Measurements from ENCODE around the gene LPP.
"Not testable (repeated sequence)": the region's sequence is repeated elsewhere in the genome, so short reads cannot be mapped to it uniquely, and the experiment has no call there.

The LPP gene

DNA sequence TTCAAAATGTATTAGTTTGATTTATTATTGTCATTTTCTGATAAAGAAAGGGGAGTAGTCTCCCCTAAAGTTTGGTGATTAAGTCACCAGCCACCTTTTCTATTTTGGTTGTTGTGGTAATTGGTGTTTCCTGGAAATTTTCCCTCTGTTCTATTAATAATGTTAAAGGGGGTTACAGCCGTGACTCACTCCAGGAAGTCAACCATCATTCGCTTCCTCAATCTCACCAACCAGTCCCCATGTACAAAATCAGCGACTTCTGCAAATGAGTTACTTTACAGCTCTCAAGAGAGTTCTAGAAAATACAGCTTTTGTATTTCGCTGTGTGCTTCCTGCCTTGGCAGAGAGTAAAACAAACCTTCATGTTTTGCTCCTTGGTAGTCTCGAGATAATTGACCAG, 285.1 kb downstream of the LPP start:
- no peak for DNase-seq (ENCODE audit: low spot score)

DNA sequence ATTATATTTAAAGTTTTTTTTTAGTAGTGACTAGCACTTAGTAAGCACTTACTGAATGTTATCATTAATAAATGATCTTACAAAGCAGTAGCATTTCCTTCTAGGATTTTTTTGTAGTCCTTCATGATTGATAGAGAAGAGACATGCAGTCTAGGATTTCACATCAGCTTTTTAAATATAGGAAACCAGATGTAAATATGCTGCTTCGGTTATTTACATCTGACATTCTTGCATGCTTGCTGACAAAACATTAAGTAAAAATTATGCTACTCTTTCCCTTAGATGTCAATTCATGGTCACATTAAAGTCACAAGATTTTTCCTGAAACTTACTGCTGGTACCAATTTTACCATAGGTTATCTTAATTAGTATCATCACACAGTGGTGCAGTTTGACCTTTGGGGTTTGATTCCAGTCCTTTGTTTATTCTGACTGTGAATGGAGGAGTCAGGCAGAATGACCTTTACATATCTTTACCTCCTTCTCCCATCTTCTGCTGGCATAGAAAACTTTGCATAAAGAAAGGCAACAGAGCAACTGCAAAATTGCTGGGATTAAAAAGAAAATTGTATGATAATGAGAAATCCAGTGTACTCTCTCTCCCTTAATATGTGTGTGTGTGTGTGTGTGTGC, 286.5 kb downstream of the LPP start:
- DNase-seq (ENCODE audit: low spot score): no peak

DNA sequence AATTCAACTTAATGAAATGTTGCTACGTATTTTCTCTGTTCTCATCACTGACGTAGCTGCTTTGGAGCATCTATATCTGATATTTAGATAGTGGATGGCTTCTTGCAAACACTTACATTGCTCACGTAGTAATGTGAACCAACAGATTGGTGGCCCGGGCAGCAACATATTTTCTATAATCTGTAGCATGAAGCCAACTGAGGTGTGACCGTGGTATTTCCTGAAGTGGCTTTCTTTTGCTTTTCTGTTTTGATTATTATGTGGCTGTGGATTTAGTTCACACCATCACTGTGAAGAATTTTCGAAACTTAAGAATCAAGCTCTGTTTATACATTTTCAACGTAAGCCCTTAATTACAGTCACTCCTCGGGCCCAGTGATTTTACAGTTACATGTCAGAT, 288.5 kb downstream of the LPP start:
- DNase-seq (ENCODE audit: low spot score): no peak

DNA sequence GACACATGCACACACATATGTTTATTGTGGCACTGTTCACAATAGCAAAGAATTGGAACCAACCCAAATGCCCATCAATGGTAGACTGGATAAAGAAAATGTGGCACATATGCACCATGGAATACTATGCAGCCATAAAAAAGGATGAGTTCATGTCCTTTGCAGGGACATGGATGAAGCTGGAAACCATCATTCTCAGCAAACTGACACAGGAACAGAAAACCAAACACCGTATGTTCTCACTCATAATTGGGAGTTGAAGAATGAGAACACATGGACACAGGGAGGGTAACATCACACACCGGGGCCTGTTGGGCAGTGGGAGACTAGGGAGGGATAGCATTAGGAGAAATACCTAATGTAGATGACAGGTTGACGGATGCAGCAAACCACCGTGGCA, 291.2 kb downstream of the LPP start:
- DNase-seq (ENCODE audit: low spot score): not testable (repeated sequence)

DNA sequence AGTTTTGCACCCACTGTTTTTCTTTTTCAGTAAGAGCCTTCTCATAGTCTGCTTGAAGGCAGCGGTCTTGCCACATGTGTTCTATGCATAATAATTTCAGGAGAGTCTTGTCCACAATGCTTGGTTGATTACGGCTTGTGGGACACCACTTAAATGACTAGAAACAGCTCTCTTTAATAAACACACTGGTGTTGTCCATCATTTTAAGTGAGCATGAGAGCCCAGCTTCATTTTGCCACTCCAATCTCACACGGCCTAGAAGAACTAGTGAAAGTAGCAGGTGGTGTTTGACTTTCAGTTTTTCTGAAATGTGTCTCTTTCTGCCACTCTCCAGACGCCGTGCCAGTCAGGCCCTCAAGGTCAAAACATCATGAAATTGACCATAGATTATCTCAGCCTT, 292.1 kb downstream of the LPP start:
- no peak for DNase-seq (ENCODE audit: low spot score)

DNA sequence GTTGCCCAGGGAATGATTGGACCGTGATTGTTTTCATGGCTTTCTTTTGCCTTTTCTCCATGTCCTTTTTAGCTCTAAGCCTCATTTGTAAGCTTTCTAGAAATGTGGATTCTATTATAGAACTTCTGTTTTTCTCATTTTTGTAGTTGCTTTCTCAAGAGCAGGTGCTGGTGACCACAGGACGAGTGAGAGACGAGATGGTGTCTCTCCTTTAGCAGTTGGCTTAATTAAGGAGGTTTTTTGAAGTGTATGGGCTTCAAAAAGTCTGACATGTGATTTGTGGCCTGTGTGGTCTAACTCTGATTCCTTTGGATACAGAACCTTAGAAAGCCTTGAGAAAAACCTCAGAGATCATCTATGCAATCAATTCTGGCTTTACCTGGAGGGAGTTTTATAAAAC, 292.8 kb downstream of the LPP start:
- DNase-seq (ENCODE audit: low spot score): no peak

DNA sequence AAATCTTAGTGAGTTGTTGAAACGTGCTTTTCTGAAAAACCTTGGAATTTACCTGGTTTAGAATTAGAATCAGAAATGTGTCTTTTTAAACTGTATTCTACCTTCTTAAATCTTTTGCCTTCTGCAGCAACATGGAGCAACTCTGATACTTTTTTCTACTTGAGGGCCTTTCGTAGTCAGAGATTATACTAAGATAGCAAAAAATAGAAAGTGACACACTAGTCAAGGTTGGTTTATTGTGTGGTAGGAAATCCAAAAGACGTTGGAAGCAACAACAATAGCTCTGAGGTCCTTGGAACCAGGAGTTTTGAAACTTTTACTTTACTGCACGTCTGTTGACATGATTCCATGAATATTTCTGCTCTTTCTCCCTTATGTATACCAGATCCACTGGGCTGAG, 294.9 kb downstream of the LPP start:
- DNase-seq (ENCODE audit: low spot score): no peak

DNA sequence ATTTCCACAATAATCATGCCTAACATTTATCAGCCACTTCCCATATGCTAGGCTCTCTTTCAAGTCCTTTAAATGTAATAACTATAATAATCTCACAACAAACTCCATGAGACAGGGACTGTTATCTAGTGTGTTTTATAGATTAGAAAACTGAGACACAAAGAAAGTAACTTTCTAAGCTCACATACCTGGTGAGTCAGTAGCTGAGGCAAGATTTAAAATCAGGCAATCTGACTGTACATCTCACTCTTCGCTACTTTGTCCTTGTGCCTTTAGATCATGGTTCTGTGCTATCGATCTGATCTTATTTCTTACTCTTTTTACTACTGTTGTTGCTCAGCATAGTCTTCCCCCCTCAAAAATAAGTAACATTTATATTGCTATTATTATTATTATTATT, 295.5 kb downstream of the LPP start:
- DNase-seq (ENCODE audit: low spot score): no peak

DNA sequence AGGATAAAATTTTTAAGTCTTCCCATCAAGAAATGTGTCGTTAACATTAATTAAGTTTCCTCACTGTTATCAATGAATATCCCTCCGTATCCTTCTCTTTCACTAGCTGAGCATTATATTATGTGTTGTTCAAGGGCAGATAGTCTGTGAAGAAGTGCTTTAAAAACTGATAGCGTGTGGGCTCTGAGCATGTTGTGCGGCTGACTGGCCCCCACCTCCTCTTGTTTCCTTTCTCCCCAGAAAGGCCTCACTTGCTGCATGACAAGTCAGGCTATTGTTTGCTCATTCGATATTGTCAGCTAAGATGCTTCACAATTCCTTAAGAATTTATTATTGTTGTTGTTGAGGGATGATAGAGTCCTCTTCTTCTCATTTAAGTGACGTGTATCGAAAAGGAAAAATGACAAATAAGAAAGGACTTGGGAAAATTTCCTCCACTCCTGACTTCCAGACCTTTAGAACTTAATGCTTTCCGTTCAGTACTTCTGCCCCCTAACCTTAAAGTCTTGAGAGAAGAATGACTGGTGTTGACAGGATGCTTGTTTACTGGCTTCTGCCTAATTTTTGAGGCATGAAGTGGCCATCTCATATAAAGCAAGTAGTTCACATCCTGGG, 298.3 kb downstream of the LPP start:
- DNase-seq (ENCODE audit: low spot score): no peak

DNA sequence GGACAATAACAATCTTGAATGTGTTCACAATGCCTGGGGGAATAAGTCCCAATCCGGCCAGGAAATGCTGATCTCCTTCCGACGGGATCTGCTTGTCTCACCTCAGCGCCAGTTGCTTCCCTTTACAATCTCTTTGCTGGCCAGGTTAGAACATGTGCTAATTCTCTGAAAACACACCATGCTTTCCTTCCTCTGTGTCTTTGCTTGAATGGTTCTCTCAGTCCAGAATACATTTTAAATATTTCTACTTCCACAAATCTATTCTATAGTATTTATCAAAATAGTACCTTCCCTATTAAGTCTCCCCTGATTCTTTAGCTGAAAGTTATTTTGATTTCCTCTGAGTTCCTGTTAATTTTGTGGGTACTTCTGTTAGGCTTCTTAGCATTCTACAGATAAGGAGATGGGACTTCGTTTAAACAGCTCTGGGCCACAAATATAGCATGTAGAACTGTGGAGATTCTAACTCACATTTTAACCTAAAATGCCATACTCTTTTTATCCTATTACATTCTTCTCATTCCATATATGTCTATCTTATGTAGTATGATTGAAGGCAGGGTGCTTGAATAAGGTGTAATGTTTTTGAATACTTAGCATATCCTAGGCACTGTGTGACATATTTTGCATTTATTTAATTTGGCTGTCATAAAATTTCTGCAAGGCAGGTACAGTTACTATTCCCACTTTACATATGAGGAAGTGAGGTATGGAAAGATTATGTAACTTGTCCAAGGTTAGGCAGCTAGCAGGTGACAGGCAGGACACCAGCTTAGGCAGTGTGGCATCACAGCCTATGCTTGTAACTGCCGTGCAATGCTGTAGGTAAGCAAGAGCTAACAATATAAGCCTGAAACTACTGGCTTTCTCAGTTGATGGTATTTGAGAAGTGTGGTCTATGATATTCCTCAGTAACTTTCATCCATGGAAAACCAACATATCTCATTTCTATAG, 299.8 kb downstream of the LPP start:
- DNase-seq (ENCODE audit: low spot score): no peak

DNA sequence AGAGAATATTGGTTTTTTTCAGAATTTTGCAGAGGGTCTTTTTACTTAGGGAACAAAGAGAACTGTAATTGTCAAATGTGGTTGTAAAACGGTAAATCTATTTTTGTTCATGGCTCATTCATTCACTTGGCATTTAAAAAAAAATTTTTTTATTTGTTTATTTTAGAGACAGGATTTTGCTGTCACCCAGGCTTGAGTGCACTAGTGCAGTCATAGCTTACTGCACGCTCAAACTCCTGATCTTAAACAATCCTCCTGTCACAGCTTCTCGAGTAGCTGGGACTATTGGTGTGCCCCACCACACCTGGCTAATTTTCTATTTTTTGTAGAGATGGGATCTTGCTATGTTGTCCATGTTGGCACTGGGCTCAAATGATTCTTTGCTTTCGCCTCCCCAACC, 301.8 kb downstream of the LPP start:
- DNase-seq (ENCODE audit: low spot score): no peak

DNA sequence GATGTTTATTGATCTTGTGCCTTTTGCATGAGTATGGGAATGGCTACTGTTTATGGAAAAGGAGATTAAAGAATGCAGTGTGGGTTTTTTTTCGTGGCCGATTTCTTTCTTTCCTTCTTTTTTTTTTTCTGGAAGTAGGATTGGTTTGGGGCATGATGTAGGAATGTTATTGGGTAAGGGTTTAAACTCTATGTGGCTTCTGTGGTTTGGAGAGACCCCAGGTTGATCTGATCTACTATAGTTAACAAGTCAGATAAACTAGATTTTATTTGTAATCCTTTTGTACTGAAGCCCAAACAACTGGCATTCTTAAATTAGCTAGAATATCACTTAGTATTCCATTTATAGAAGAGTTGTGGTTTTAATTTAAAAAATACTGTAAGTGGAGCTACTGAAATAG, 304.8 kb downstream of the LPP start:
- no peak for DNase-seq (ENCODE audit: low spot score)

DNA sequence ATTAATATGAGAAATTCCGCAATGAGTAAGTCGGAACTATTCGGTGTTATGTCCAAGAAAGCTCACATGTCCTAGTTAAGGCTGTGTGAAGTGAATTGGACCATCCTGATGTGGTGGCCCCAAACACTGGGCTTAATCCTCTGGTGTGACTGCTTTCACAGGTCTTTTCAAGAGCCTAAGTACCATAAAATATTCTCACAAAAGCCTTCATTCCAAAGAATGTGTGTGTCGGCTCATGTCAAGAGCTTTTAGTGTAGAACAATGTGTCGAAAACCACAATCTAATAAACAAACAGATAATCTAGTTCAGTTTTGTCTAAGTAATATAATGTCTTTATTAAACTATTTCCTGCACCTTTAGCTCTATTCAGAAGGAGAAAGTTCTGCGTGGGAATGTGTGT, 311.4 kb downstream of the LPP start:
- no peak for DNase-seq (ENCODE audit: low spot score)

DNA sequence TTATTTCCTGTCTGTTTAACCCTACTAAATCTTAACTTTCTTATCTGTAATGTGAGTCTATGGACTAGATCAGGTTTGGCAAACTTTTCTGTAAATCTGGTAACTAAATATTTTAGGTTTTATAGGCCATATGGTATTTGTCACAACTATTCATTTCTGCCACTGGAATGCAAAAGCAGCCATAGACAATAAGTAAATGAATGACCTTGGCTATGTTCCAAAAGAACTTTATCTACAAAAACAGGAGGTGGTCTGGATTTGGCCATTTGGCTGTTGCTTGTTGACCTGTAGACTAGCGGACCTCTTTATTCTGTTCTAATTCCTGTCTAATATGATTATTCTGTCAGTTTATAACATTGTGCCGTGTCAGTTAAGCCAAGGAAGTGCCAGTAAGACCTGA, 314.2 kb downstream of the LPP start:
- no peak for DNase-seq (ENCODE audit: low spot score)

DNA sequence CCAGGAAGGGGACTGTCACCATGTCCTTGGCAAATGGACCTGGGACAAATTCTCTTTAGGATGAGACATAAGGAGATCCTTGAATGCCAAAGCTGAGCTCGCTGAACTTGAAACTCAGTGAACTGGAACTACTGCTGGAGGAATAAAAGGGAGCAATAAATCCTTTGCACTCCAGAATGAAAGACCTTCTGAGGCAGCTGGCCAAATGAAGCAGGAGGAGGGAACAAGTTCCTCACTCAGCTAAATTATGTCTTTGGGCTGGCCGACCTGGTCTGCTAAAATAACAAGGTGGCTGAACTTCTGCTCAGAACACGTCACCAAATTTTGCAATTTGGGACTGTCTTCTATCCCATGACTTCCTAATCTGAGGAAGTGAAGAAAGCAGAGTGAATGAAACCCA, 314.7 kb downstream of the LPP start:
- no peak for DNase-seq (ENCODE audit: low spot score)

DNA sequence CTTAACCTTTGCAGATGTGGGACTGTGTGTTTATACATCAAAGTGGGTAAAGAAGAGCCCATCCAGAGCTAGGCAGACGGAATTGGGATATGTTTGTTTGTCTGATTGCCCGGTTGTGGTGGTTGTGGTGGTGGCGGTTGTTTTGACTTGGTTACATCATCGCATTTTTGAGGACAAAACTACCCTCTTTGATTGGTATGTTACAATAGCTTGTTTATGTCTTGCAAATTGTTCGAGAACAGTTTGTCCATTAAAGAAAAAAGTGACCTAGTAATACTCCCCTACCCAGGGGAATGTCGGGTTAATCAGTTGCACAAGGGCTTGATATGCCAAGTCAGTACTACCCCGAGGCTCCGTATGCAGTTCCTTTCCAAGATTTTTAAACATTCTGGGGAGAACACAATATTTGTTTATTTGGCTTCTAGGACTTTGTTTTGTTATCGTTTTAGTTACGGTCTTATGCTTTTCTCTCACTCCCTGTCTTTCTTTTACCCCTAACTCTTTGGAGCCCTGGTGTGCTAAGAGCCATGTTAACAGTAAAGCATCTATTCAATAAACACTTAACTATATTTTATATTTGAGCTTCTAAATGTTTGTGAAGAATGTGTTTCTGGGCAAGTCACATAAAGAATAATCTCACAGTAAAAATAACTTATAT, 315.4 kb downstream of the LPP start:
- peak; percentile 21 for DNase-seq (ENCODE audit: low spot score)

DNA sequence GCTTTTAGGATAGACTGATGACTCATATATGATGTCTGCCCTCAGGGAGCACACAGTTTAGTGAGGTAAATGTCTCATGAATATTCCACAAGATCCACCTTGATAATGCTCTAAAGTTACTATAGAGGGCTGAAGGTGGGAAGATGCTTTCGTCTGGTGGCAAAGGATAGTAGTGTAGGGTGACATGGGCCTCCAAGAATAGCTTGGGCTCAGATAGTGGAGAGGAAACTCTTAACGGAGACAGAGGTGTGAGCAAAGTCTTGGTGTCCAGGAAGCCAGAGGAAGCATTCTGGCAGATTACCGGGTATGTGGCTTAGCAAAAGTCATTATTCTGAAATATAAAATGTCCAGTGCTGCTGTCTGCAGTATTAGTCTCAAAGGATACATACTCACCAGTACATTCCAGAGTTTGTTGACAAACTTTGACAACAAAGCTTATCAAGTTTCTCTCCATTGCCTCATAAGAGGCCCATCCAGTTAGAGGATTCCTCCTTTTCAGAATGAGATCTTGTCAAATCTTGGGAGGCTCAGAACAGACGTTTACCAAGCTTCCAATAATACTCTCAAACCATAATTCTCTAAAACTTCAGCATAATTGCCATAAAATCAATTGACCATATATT, 316.7 kb downstream of the LPP start:
- DNase-seq (ENCODE audit: low spot score): no peak

DNA sequence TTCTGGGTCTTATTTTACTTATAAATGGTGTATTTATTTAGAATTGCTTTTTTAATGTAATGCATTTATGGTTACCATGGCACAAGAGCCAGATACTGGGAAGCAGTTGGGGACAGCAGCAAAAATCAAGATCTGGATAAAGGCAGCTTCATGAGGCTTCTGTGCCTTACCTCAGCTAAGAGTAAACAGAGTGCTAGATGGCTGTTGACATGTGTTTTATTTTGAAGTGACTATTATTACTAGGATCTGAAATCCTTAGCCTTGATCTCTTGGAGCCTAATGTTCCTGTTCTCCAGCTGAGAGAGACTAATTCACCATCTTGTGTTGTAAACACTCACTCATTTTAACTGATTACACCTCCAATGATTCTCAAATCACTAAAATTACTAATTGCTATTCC, 317.8 kb downstream of the LPP start:
- no peak for DNase-seq (ENCODE audit: low spot score)

DNA sequence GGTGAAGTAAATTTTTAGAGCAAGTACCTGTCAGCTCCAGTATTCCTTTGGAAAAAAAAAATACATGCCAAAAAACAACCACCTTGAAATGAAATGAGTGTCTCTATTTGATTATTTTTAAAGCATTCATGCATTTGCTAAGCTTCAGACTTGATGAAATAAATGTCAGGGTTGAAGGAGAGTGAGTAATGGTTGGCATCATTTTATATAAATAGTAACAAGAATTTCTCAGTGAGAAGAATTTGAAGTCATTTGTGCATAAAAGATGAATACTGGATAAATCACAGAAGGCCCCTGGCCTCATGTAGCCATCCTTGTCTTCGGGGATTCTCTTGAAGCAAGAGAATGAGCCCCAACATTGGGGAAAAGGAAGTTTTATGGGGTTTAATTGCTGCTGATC, 318.4 kb downstream of the LPP start:
- peak; percentile 8 for DNase-seq (ENCODE audit: low spot score)

DNA sequence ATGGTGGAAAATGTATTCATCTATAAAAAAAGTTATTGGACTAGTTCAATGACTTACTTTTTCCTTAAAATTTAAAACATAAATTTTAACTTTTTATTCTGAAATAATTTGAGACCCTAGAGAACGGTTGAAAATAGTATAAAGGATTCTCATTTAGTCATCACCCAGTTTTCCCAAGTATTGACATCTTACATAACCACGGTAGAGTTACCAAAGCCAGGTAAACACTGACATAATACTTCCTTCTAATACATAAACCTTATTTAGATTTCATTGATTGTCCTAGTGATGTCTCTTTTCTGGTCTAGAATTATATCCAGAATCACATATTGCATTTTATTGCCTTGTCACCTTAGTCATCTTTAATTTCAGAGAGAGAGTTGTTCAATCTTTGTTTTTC, 319.1 kb downstream of the LPP start:
- DNase-seq (ENCODE audit: low spot score): no peak

DNA sequence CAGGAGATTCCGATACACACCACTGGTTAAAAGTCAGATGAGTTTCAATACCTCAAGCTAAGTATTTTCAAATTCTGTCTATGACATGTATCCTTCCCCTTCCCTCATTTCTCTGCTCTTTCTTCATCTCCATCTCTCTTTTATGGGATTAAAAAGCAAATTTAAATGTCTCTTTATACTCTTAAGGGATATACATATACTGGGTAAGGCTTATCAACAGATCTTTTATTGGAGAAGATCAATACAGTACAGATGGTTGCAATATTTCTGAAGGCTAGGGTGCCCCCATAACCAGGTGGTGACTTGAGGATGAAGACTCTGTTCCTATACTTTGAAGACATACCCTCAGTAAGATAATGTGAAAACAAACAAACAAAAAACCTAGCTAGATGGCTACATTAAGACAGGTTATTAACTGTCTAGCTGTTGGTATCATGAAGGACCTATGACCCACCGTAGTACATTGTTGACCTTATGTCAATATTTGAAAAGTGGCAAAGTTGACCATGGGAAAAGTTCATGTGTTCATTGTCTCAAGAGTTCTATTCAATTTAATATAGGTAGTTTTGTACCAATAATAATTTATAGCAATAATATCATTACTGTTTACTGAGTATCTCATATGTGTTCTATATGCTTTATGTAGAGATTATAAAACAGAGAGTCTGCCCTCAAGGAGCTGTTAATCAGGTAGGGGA, 319.8 kb downstream of the LPP start:
- no peak for DNase-seq (ENCODE audit: low spot score)

DNA sequence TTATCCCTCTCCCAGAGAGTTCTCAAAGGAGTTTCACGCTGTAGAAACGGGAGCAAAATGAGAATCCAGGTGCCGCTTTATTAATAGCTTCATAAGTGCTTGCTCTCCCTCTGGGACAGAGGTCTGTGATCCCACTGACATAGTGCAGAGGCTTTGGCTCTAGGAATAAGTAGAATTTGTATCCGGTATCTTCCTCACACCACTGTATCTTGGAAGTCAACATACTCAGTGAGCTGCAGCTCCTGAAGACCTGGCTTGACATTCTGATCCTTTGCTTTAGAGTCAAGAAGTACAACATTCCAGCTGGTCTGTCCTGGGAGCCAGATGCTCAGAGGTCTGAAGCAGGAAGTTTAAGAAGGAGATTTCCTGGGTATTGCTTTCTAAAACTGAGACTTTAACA, 323.0 kb downstream of the LPP start:
- DNase-seq (ENCODE audit: low spot score): no peak

All from AG08396 (cell line).